SK-N-SH (cell line): ENCODE data around the gene LILRA1. TPM values are rescaled to one million over a fixed set of nuclear protein-coding genes. Genes with fewer than 3 reads are reported as not detected.

ENCODE experiments used
- CTCF ChIA-PET: fragments of 300-600, 350-600 bp; formaldehyde crosslinking; extraction: SDS; loops from one replicate; lab custom pipeline; 2021; lab: Yijun Ruan, JAX
- POLR2A ChIA-PET: fragments of 350-600 bp; sonication (Branson Sonifier 250); formaldehyde crosslinking; extraction: SDS; loops from one replicate; lab custom pipeline; 2020; ENCODE audit warnings: antibody characterized with exemption, inconsistent platforms; lab: Yijun Ruan, JAX
- DNase-seq: peaks from one replicate; pipeline ENCODE4 v3.0.0; 2012
- H2AFZ ChIP-seq: fragments of 200-600 bp; sonication (generic); 2 replicates; pipeline ENCODE4 v1.8.1; 2016; ENCODE audit warnings: antibody characterized with exemption, mild to moderate bottlenecking, low read depth
- H3F3A ChIP-seq: fragments of 200-600 bp; sonication (generic); replicated peaks from 2 replicates; pipeline ENCODE3; 2016; ENCODE audit warnings: antibody characterized with exemption, mild to moderate bottlenecking; ENCODE audit not compliant: insufficient read depth
- H3K27ac ChIP-seq, 2 experiments: fragments of 200-500 bp in 1 of 2; fragments of 200-600 bp in 1 of 2; sonication (Bioruptor generic) in 1 of 2; sonication (generic), shearing (Covaris generic) in 1 of 2; 2 replicates each; pipeline versions ENCODE4 v1.5.1 to v1.6.1; 2014 to 2016; ENCODE audit warnings: low read depth in 2 of 2, inconsistent platforms in 1 of 2, low read length in 1 of 2, mild to moderate bottlenecking in 1 of 2, mixed read lengths in 1 of 2
- H3K27me3 ChIP-seq: fragments of 200-600 bp; sonication (generic), shearing (Covaris generic); 2 replicates; pipeline ENCODE4 v1.6.1; 2016; ENCODE audit warnings: mixed run types; ENCODE audit not compliant: insufficient read depth
- H3K36me3 ChIP-seq, 2 experiments: fragments of 200-500 bp in 1 of 2; fragments of 200-600 bp in 1 of 2; sonication (Bioruptor generic) in 1 of 2; sonication (generic) in 1 of 2; replicated peaks in 1 of 2; 2 replicates each; pipeline versions ENCODE3 to v1.5.1; 2014 to 2016; ENCODE audit warnings: low read length in 1 of 2, mild to moderate bottlenecking in 1 of 2; ENCODE audit not compliant: insufficient read depth in 2 of 2, control insufficient read depth in 1 of 2
- H3K4me1 ChIP-seq, 2 experiments: fragments of 200-500 bp in 1 of 2; fragments of 200-600 bp in 1 of 2; sonication (Bioruptor generic) in 1 of 2; sonication (generic), shearing (Covaris generic) in 1 of 2; 2 replicates each; pipeline versions ENCODE4 v1.5.1 to v1.6.1; 2014 to 2016; ENCODE audit warnings: low read depth in 1 of 2, low read length in 1 of 2, mixed run types in 1 of 2; ENCODE audit not compliant: insufficient read depth in 2 of 2, control insufficient read depth in 1 of 2
- H3K4me2 ChIP-seq: fragments of 200-600 bp; sonication (generic), shearing (Covaris generic); 2 replicates; pipeline ENCODE4 v1.6.1; 2017; ENCODE audit warnings: mixed run types
- H3K4me3 ChIP-seq, 2 experiments: fragments of 200-500 bp in 1 of 2; fragments of 200-600 bp in 1 of 2; sonication (Bioruptor generic) in 1 of 2; sonication (generic), shearing (Covaris generic) in 1 of 2; 2 replicates each; pipeline versions ENCODE4 v1.5.1 to v1.8.1; 2014 to 2016; ENCODE audit warnings: low read depth in 2 of 2, inconsistent platforms in 1 of 2, low read length in 1 of 2, mild to moderate bottlenecking in 1 of 2, mixed read lengths in 1 of 2, moderate library complexity in 1 of 2
- H3K79me2 ChIP-seq: fragments of 200-600 bp; sonication (generic); 2 replicates; pipeline ENCODE4 v1.8.1; 2017; ENCODE audit warnings: mild to moderate bottlenecking; ENCODE audit not compliant: insufficient read depth
- H3K9ac ChIP-seq: fragments of 200-600 bp; sonication (generic); 2 replicates; pipeline ENCODE4 v1.6.1; 2017; ENCODE audit warnings: mixed run types
- H3K9me2 ChIP-seq: fragments of 200-600 bp; sonication (generic); 2 replicates; pipeline ENCODE4 v1.6.1; 2017; ENCODE audit warnings: mixed run types
- H3K9me3 ChIP-seq: fragments of 200-600 bp; sonication (generic); 2 replicates; pipeline ENCODE4 v1.6.1; 2017; ENCODE audit warnings: mixed run types, mild to moderate bottlenecking, moderate library complexity
- H4K20me1 ChIP-seq: fragments of 200-600 bp; sonication (generic); 2 replicates; pipeline ENCODE4 v1.6.1; 2017; ENCODE audit warnings: mild to moderate bottlenecking, mixed run types; ENCODE audit not compliant: insufficient read depth
- CTCF ChIP-seq: fragments of 200-600 bp; sonication (generic); IDR thresholded peaks from 2 replicates; pipeline ENCODE4 v1.6.1; 2017; ENCODE audit warnings: antibody characterized with exemption, mild to moderate bottlenecking, moderate library complexity
- ELF1 ChIP-seq: IDR thresholded peaks from 2 replicates; pipeline ENCODE4 v1.4.0; 2012
- EZH2phosphoT487 ChIP-seq: fragments of 200-600 bp; sonication (generic); IDR thresholded peaks from 2 replicates; pipeline ENCODE4 v1.6.1; 2017; ENCODE audit warnings: low read depth, mixed run types, mild to moderate bottlenecking, antibody characterized with exemption, moderate library complexity, borderline replicate concordance
- FOXJ3 ChIP-seq: sonication (generic); formaldehyde crosslinking; IDR thresholded peaks from 2 replicates; pipeline ENCODE4 v1.5.1; 2020; ENCODE audit warnings: mild to moderate bottlenecking, missing genetic modification reagents
- GABPA ChIP-seq: IDR thresholded peaks from 2 replicates; pipeline ENCODE4 v1.4.0; 2012; ENCODE audit warnings: low read depth, mild to moderate bottlenecking
- JUND ChIP-seq: IDR thresholded peaks from 2 replicates; pipeline ENCODE4 v1.4.0; 2012
- NRF1 ChIP-seq: IDR thresholded peaks from 2 replicates; pipeline ENCODE4 v1.6.1; 2012; ENCODE audit warnings: low read depth, mild to moderate bottlenecking, low read length
- POLR2AphosphoS5 ChIP-seq: IDR thresholded peaks from 2 replicates; pipeline ENCODE4 v1.6.1; 2012; ENCODE audit warnings: low read depth, low read length
- RAD21 ChIP-seq: IDR thresholded peaks from 2 replicates; pipeline ENCODE4 v1.6.1; 2012; ENCODE audit warnings: mild to moderate bottlenecking, low read length
- RCOR1 ChIP-seq: fragments of 150-350 bp; IDR thresholded peaks from 2 replicates; pipeline ENCODE4 v1.6.1; 2017; ENCODE audit warnings: antibody characterized with exemption, low read length
- REST ChIP-seq: IDR thresholded peaks from 2 replicates; pipeline ENCODE4 v1.6.1; 2012; ENCODE audit warnings: mild to moderate bottlenecking, low read depth, low read length, moderate library complexity
- TAF1 ChIP-seq: IDR thresholded peaks from 2 replicates; pipeline ENCODE4 v1.6.1; 2012; ENCODE audit warnings: low read depth, mild to moderate bottlenecking, low read length, moderate library complexity, borderline replicate concordance
- TCF12 ChIP-seq: IDR thresholded peaks from 2 replicates; pipeline ENCODE4 v1.4.0; 2012
- TEAD4 ChIP-seq: IDR thresholded peaks from 2 replicates; pipeline ENCODE4 v1.4.0; 2012; ENCODE audit warnings: mild to moderate bottlenecking, borderline replicate concordance; ENCODE audit not compliant: insufficient read depth
- WGBS: methylation state at CpG from one replicate; pipeline ENCODE4 v1.1.6; 2017; ENCODE audit warnings: low lambda C conversion rate; 5-methylcytosine and 5-hydroxymethylcytosine counted together
- polyA plus RNA-seq, 3 experiments: library from polyadenylated mRNA; depleted of rRNA; stranded (reverse); fragments of >200 nt; gene quantifications; 2 replicates each; pipeline ENCODE4 v1.2.3, GENCODE V29; 2012

The LILRA1 gene
- polyA plus RNA-seq, 1 of the 3 experiments (the other 2 are of a cell fraction) = not detected

- no peaks in the 10 kb centered on the region for H3F3A ChIP-seq
- no peaks in the 10 kb centered on the region for H3K27me3 ChIP-seq
- POLR2A ChIA-PET = interaction anchor here (0.7 kb wide), 1 partner anchor 427 kb away, joined by 3 read pairs; the partner anchor contains the start of gene MBOAT7
- H3K9me3 ChIP-seq = no peaks in the 10 kb centered on the region
- H3K4me3 ChIP-seq = no peak overlapping the region
- TF ChIP-seq POLR2AphosphoS5 = no peak
- TF ChIP-seq REST = no peak
- TF ChIP-seq JUND = no peak
- TF ChIP-seq GABPA = no peak
- no peak for TF ChIP-seq TCF12
- no peak for TF ChIP-seq ELF1
- TF ChIP-seq TEAD4 = no peak
- TF ChIP-seq TAF1 = no peak
- TF ChIP-seq NRF1 = no peak
- no peak for TF ChIP-seq EZH2phosphoT487
- TF ChIP-seq RAD21 = no peak
- no peak for TF ChIP-seq FOXJ3 (CRISPR knock-in tag)
- TF ChIP-seq RCOR1 = no peak
- no peak for TF ChIP-seq CTCF
- TF ChIP-seq, all 33 proteins: peak for 0
- Histone ChIP-seq H3K9ac (no peak overlapping the region), H3K9me2 (no peaks in the 10 kb centered on the region), H3K27ac (no peak overlapping the region), H3K4me2 (no peak overlapping the region), H3K79me2 (no peaks in the 10 kb centered on the region), H2AFZ (no peak overlapping the region), H3K36me3 (no peaks in the 10 kb centered on the region), H3K4me1 (no peaks in the 10 kb centered on the region), H4K20me1 (no peaks in the 10 kb centered on the region)
- no peak for DNase-seq
- 4% methylated on average over 5 of the region's 5 CpGs for WGBS
- CTCF ChIA-PET = no interaction called here
These were observed 23.6 kb downstream of the LILRA1 start for GRCh38 chr19:54616821-54617560.
